ENCODE results near the gene TMEM181. TPM values are rescaled to one million over a fixed set of nuclear protein-coding genes. Genes with fewer than 3 reads are reported as not detected.
"Not testable (repeated sequence)": the region's sequence is repeated elsewhere in the genome, so short reads cannot be mapped to it uniquely, and the experiment has no call there.

TMEM181 gene
- total RNA-seq, 4 donors from 2014 or later, result 6.6 to 48.3 (median 37.0) TPM

- Histone ChIP-seq H3K27ac (no peak overlapping the region), H3K4me3 (no peak overlapping the region), H3K4me1 (no peaks in the 10 kb centered on the region), H3K9me3 (no peaks in the 10 kb centered on the region), H3K36me3 (no peaks in the 10 kb centered on the region), H3K27me3 (no peaks in the 10 kb centered on the region)
- TF ChIP-seq POLR2A (IDR thresholded peaks at IDR 0.05), result no peak
- TF ChIP-seq, protein P1, sequence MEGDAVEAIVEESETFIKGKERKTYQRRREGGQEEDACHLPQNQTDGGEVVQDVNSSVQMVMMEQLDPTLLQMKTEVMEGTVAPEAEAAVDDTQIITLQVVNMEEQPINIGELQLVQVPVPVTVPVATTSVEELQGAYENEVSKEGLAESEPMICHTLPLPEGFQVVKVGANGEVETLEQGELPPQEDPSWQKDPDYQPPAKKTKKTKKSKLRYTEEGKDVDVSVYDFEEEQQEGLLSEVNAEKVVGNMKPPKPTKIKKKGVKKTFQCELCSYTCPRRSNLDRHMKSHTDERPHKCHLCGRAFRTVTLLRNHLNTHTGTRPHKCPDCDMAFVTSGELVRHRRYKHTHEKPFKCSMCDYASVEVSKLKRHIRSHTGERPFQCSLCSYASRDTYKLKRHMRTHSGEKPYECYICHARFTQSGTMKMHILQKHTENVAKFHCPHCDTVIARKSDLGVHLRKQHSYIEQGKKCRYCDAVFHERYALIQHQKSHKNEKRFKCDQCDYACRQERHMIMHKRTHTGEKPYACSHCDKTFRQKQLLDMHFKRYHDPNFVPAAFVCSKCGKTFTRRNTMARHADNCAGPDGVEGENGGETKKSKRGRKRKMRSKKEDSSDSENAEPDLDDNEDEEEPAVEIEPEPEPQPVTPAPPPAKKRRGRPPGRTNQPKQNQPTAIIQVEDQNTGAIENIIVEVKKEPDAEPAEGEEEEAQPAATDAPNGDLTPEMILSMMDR (IDR thresholded peaks at IDR 0.05), result no peak
- no peak for DNase-seq
These were observed 11.3 kb upstream of the TMEM181 start for GRCh38 chr6:158548418-158549161.

- TF ChIP-seq POLR2A (IDR thresholded peaks at IDR 0.05), result no peak
- TF ChIP-seq, protein P1 (IDR thresholded peaks at IDR 0.05), result no peak
- Histone ChIP-seq H3K27me3 (no peaks in the 10 kb centered on the region), H3K4me1 (no peaks in the 10 kb centered on the region), H3K36me3 (no peaks in the 10 kb centered on the region), H3K4me3 (no peak overlapping the region), H3K27ac (no peak overlapping the region), H3K9me3 (no peaks in the 10 kb centered on the region)
- DNase-seq, result no peak
These were observed 7.7 kb upstream of the TMEM181 start for GRCh38 chr6:158552055-158552795.

DNA sequence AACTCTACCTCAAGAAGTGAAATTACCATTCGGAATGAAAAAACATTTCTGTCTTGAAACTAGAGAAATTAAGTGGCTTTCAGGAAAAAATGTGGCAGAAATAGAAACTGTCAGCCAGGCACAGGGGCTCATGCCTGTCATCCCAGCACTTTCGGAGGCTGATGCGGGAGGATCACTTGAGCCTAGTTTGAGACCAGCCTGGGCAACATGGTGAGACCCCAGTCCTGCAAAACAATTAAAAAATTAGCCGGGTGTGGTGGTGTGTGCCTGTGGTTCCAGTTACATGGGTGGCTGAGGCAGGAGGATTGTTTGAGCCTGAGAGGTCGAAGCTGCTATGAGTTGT is 7.1 kb upstream of the TMEM181 start:
- H3K27ac ChIP-seq, result no peak overlapping the region
- H3K4me3 ChIP-seq, result no peak overlapping the region
- H3K4me1 ChIP-seq, result no peaks in the 10 kb centered on the region
- DNase-seq, result no peak
- H3K36me3 ChIP-seq, result no peaks in the 10 kb centered on the region
- no peaks in the 10 kb centered on the region for H3K27me3 ChIP-seq
- TF ChIP-seq POLR2A (IDR thresholded peaks at IDR 0.05), result no peak
- TF ChIP-seq, protein P1 (IDR thresholded peaks at IDR 0.05), result no peak
- H3K9me3 ChIP-seq, result no peaks in the 10 kb centered on the region

DNA sequence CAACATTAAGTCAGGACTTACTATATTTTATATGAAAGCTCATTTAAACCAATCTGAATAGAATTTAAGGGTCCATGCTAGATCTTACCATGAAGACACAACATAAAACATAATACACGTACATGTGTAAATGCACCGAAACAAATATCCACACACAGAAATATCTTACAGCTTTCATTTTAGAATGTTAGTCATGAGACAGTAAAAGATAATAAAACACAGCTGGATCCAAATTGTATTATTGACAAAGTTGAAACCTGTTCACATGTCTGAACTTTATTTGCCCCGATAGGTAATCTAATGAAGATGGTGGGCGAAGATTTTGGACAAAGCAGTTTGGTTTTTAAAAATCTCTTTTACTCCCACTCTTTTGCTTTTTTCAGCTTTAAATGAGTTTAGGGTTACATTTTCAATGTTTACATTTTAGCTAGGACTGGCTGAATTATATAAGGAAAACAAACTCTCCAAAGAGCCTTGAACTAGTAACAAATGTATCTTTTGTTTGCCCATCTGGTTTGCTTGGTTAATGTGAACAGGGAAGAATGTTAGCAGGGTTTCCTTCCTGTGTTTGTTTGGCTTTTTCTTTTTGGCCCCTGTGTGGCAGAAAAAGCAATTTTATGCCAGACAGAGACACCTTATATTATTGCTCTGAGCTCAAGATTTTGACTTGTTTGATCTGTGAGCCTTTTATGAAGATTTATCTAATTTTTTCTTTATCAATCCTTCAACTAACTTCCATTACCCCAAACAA is 5.1 kb upstream of the TMEM181 start:
- DNase-seq, result no peak
- Histone ChIP-seq H3K9me3 (no peaks in the 10 kb centered on the region), H3K27ac (no peak overlapping the region), H3K4me1 (no peaks in the 10 kb centered on the region), H3K27me3 (no peaks in the 10 kb centered on the region), H3K4me3 (no peak overlapping the region), H3K36me3 (no peaks in the 10 kb centered on the region)
- no peak for TF ChIP-seq POLR2A (IDR thresholded peaks at IDR 0.05)
- TF ChIP-seq, protein P1 (IDR thresholded peaks at IDR 0.05), result no peak

DNA sequence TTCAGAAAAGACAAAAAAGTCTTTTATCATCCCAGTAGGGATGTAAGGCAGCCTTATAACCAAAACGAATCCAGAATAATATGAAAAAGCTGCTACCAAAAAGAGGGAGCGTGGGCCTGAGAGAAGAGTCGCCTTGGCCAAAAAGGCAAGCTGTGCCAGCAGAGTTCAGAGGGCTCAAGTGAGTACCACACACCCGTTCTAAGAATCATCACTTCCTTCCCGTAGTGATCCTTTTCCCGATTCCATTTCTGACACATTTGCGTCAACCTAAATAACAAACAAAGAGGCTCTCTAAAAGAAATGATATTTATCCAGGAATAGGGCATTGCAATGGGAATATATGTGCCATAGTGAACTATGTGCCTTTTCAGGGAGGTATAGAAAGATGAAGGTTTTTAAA is 3.8 kb upstream of the TMEM181 start:
- no peaks in the 10 kb centered on the region for H3K36me3 ChIP-seq
- no peak for DNase-seq
- H3K4me3 ChIP-seq, result no peak overlapping the region
- no peak overlapping the region for H3K27ac ChIP-seq
- H3K27me3 ChIP-seq, result no peaks in the 10 kb centered on the region
- no peaks in the 10 kb centered on the region for H3K9me3 ChIP-seq
- TF ChIP-seq, protein P1 (IDR thresholded peaks at IDR 0.05), result no peak
- no peak for TF ChIP-seq POLR2A (IDR thresholded peaks at IDR 0.05)
- H3K4me1 ChIP-seq, result peaks cover 0 to 3% (median 2%) of the 10 kb centered on the region in 4 donors

DNA sequence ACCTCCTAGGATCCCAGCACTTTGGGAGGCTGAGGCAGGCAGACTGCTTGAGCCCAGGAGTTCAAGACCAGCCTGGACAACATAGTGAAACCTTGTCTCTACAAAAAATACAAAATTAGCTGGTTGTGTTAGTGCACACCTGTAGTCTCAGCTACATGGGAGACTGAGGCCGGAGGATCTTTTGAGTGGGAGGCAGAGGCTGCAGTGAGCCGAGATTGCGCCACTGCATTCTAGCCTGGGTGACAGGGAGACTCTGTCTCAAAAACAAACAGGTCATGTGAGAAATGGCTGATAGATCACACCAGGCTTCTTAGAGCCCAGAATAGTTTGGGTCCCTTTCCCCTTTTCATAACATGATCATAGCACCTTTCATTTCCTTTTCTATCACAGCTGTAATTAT is 2.8 kb upstream of the TMEM181 start:
- peaks cover 0 to 13% (median 10%) of the 10 kb centered on the region in 4 donors for H3K4me1 ChIP-seq
- H3K27me3 ChIP-seq, H3K4me3 ChIP-seq, DNase-seq, H3K27ac ChIP-seq, H3K36me3 ChIP-seq, H3K9me3 ChIP-seq: not testable (repeated sequence)
